Measurements from ENCODE around the gene EXOC3.
A peak's percentile ranks its signal among the peaks of the same experiment; 100 is the strongest.

Gene EXOC3

GRCh38 chr5:457195-457961 lies 14.4 kb downstream of the EXOC3 start:
- no peak for DNase-seq (ENCODE audit: low spot score)
- no peak for TF ChIP-seq CTCF (IDR thresholded peaks at IDR 0.05; ENCODE audit: extremely low read depth, missing control alignments)

GRCh38 chr5:458547-459353 lies 15.8 kb downstream of the EXOC3 start:
- no peak for TF ChIP-seq CTCF (IDR thresholded peaks at IDR 0.05; ENCODE audit: extremely low read depth, missing control alignments)
- DNase-seq (ENCODE audit: low spot score) = peak; percentile 74

GRCh38 chr5:459562-460272 lies 16.7 kb downstream of the EXOC3 start:
- no peak for TF ChIP-seq CTCF (IDR thresholded peaks at IDR 0.05; ENCODE audit: extremely low read depth, missing control alignments)

GRCh38 chr5:460273-460625 lies 17.3 kb downstream of the EXOC3 start:
- TF ChIP-seq CTCF (IDR thresholded peaks at IDR 0.05; ENCODE audit: extremely low read depth, missing control alignments) = no peak
- no peak for DNase-seq (ENCODE audit: low spot score)

More at GRCh38 chr5:459562-460272, 16.7 kb downstream of the EXOC3 start:
- DNase-seq (ENCODE audit: low spot score) = no peak

- DNase-seq (ENCODE audit: low spot score) = no peak
- no peak for TF ChIP-seq CTCF (IDR thresholded peaks at IDR 0.05; ENCODE audit: extremely low read depth, missing control alignments)
Measured at GRCh38 chr5:462051-462481, 19.1 kb downstream of the EXOC3 start.

GRCh38 chr5:463301-463700 lies 20.3 kb downstream of the EXOC3 start:
- no peak for DNase-seq (ENCODE audit: low spot score)
- no peak for TF ChIP-seq CTCF (IDR thresholded peaks at IDR 0.05; ENCODE audit: extremely low read depth, missing control alignments)

- TF ChIP-seq CTCF (IDR thresholded peaks at IDR 0.05; ENCODE audit: extremely low read depth, missing control alignments) = no peak
- peak; percentile 56 for DNase-seq (ENCODE audit: low spot score)
Measured at GRCh38 chr5:463952-464351, 21.0 kb downstream of the EXOC3 start.
